OCI-LY1 (cell line): Measurements from ENCODE around the gene ACSL1.

Experiments used
- EZH2 ChIP-seq: fragments of 200-600 bp; sonication (generic), shearing (Covaris generic); IDR thresholded peaks from 2 replicates; pipeline ENCODE4 v1.8.0; 2017; ENCODE audit warnings: borderline replicate concordance, mixed run types, mild to moderate bottlenecking, antibody characterized with exemption, low read length, moderate library complexity, mixed read lengths
- TF ChIP-seq, protein P1 (sequence below): fragments of 200-600 bp; sonication (generic), shearing (Covaris generic); IDR thresholded peaks from 2 replicates; pipeline ENCODE4 v1.5.1; 2017; ENCODE audit warnings: mild to moderate bottlenecking, antibody characterized with exemption, low read length, moderate library complexity, mixed read lengths

DNA sequence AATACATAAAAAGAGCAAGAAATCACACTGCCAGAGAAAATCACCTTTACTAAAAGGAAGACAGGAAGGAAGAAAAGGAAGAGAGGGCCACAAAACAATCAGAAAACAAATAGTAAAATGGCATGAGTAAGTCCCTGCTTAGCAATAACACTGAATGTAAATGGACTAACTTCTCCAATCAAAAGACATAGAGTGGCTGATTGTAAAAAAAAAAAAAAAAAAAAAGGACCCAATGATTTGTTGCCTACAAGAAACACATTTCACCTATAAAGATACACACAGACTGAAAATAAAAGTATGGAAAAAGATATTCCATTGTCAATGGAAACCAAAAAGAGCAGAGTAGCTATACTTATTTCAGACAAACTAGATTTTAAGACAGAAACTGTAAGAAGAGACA, 104.5 kb downstream of the ACSL1 start:
- TF ChIP-seq, protein P1, sequence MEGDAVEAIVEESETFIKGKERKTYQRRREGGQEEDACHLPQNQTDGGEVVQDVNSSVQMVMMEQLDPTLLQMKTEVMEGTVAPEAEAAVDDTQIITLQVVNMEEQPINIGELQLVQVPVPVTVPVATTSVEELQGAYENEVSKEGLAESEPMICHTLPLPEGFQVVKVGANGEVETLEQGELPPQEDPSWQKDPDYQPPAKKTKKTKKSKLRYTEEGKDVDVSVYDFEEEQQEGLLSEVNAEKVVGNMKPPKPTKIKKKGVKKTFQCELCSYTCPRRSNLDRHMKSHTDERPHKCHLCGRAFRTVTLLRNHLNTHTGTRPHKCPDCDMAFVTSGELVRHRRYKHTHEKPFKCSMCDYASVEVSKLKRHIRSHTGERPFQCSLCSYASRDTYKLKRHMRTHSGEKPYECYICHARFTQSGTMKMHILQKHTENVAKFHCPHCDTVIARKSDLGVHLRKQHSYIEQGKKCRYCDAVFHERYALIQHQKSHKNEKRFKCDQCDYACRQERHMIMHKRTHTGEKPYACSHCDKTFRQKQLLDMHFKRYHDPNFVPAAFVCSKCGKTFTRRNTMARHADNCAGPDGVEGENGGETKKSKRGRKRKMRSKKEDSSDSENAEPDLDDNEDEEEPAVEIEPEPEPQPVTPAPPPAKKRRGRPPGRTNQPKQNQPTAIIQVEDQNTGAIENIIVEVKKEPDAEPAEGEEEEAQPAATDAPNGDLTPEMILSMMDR = no peak
- no peak for TF ChIP-seq EZH2
